GM18499 (cell line): ENCODE results near the gene MAP3K5.

Source experiments
- ATAC-seq: cut with Tn5 transposase; IDR thresholded peaks from one replicate; pipeline ENCODE4 v1.9.1; 2021; ENCODE audit warnings: moderate number of reproducible peaks; ENCODE audit not compliant: insufficient read depth, unreplicated experiment

The MAP3K5 gene

GRCh38 chr6:136526937-136527336, 265.3 kb downstream of the MAP3K5 start:
- no peak for ATAC-seq

DNA sequence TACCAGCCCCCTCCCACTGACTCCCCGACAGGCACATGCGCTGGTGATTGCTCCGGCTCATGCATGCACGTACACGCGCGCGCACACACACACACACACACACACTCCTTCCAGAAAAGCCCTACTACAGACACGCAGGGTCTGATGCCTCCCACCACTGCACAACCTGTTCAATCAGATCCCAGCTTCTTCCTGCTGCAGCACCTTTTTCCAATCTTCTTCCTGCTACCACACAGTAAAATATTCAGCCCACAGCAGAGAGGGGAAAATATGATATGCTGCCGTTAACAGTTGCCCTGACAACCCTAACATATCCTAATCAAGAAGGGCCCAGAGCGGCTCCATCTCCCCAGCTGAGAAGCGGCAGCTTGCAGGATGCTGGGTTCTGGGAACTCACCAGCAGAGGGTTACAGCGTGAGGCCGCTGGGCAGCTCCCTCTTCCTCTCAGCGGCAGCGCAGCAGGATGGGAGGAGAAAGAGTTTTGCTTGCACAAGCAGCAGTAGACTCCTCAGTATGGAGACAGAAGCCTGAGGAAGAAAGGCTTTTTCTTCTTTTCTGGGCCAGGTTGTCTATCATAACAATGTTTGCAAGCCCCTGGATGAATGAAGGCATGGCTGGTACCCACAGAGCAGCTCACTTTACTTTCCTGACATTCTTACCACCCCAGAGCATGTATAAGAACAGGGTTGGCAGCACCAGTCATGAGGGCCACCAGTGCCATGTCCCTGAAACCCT, 265.9 kb downstream of the MAP3K5 start:
- ATAC-seq: no peak

- ATAC-seq: no peak
Measured at GRCh38 chr6:136525586-136526195, 266.6 kb downstream of the MAP3K5 start.

DNA sequence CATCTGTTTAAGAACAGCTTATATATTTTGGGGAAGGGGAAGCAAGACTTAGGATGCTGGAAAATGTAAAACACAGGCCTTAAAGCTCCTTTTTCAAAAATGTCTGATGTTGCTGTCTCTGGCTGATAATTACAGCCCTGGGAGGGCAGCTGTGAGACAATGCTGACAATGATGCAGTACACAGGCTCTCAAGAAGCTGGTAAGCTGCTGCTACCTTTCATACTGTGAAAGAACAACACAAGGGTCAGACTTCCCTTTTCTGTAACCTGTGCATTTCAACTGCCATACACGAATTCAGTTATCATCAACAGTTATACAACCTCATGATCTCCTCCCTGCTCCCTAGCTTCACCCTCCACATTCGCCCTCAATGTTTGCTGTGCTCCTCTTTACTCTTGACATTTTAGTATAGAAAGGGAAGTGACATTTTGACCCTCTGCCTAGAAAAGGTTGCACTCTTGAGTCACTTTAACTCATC, 267.3 kb downstream of the MAP3K5 start:
- ATAC-seq: no peak

GRCh38 chr6:136524339-136524935, 267.8 kb downstream of the MAP3K5 start:
- ATAC-seq: no peak

DNA sequence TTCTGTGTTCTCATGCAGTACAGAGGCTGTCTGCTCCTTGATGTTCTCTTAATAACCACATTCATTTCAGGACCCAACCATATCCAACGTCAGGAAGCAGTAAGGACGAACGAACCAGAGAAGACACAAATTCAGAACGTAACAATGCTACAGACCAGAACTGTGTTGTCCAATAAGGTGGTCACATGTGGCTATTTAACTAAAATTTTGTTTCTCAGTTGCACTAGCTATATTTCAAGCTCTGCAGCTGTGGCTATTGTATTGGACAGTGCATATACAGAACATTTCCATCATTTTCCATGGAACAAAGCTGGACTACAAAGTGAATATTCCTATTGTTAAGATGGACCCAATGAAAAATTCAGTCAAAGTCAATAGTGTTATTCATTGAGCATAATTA, 269.1 kb downstream of the MAP3K5 start:
- no peak for ATAC-seq

DNA sequence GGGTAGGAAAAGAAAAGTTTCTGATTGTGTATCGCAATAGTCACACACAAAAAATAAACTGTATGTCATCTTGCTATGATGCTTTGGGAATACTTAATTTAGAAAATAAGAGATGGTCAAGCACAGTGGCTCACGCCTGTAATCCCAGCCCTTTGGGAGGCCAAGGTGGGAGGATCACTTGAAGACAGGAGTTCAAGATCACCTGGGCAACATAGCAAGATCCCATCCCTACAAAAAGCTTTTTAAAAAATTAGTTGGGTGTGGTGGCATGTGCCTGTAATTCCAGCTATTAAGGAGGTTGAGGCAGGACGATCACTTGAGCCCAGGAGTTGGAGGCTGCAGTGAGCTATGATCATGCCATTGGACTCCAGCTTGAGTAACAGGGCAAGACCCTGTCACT, 269.6 kb downstream of the MAP3K5 start:
- no peak for ATAC-seq

GRCh38 chr6:136521911-136522310, 270.4 kb downstream of the MAP3K5 start:
- no peak for ATAC-seq

GRCh38 chr6:136521427-136521826, 270.9 kb downstream of the MAP3K5 start:
- no peak for ATAC-seq

DNA sequence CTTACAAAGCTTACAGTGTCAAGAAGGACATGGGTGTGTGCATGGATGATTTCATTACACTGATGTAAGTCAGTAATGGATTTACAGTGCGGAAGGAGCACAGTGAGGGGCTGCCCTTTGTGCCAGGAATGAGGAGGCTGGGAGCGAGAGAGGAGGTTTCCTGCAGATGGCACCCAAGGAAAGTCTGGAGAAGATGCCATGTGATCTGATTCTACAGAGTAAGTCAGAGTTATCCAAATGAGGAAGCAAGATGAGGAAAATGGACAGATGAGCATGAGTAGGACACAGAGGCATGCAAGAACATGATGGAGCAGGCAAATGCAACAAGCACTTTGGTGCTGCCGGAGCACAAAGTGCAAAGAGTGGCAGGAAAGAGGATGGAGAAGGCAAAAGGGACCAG, 271.8 kb downstream of the MAP3K5 start:
- no peak for ATAC-seq

DNA sequence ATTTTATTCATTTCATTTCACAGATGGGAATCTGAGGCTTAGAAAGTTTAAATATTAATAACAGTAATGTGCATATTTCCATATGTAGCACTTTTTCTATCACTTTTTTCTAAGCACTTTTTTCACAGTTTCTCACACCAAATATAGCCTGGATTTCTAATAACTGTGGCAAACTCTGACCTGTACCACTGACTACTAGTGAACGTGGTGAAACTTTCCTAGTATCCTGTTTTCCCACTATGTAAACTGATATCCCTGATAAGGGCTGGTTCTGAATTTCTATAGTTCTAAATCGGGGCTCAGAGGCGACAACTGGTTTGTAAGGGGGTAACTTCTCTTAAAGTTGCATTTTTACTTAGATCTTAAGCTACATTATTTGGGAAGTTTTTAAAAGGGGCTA, 274.7 kb downstream of the MAP3K5 start:
- ATAC-seq: no peak

GRCh38 chr6:136517002-136517401, 275.3 kb downstream of the MAP3K5 start:
- no peak for ATAC-seq

DNA sequence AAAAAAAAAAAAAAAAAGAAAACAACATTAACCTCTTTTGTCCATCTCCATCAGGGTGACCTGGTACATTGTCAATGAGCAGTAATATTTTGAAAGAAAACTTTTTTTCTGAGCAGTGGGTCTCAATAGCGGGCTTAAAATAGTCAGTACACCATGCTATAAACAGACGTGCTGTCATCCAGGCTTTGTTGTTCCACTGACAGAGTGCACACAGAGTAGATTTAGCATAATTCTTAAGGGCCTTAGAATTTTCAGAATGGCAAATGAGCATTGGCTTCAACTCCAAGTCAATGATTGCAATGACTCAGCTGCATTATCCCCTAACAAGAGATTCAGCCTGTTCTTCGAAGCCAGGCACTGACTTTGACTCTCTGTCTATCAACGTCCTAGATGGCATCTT, 277.7 kb downstream of the MAP3K5 start:
- no peak for ATAC-seq

DNA sequence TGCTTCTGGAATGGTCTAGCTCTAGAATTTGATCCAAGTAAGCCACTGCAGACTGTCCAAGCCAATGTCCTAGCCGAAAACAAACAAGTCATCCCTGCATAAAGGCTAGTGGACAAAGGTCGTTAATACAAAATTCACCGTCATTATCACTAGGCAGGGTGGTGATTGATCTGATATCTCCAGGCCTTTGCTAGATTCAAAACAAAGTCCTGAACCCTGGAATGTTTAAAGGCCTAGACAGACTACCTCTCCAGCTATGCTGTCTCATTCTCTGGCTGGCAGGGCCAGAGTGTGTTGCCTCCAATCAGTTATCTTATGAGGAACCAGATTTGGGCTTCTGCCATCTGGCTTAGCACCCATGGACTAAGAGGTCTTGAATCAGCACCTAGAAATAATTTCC, 280.4 kb downstream of the MAP3K5 start:
- no peak for ATAC-seq

GRCh38 chr6:136511397-136511796, 280.9 kb downstream of the MAP3K5 start:
- ATAC-seq: no peak

GRCh38 chr6:136510782-136511181, 281.5 kb downstream of the MAP3K5 start:
- no peak for ATAC-seq

DNA sequence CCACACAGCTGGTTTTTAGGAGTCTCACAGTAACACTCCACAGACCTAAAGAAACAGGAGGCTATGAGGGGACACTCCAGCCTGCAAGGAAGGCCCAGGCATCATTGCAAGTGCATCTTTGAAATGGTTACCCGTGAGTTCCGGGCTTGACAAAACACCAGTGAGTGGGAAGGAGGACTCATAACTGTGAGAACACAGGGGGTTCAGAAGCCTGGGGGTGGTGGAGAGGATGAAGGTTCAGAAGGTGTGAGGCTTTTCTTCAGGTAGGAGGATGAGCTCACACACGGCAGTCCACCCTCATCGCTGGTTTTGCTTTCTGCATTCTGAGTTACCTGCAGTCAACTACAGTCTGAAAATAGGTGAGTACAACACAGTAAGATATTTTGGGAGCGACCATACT, 282.0 kb downstream of the MAP3K5 start:
- no peak for ATAC-seq

DNA sequence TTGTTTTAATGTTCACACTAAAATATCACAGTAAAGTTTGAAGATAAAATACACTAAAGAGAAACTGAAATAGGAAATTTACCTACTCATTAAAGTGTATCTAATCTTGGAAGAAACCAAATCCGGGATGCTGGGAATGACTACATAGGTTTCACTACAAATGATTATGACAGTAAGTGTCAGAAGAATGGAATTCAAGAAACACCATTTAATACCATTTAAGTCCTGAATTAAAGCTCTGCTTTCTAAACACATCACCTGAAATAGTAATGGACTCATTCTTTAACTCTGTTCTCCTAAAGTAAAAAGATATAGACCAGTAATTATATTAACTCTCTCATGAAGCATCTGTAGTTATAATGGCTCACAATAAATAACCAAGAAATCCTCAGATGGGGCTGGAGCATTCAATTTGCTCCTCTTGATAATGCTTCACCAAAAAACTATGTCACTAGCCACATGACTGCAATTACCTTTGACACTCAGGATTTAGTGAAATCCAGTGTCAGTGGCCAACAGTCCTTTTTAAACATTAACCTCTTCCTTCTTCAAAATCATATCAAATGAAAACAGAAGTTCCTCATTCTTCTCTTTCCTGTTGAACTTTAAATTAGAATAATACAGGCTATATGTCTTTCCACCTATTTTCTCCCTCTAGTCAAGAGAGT, 283.4 kb downstream of the MAP3K5 start:
- no peak for ATAC-seq
